ENCODE measurements around the gene DDRGK1. TPM values are rescaled to one million over a fixed set of nuclear protein-coding genes. Genes with fewer than 3 reads are reported as not detected.

DDRGK1 gene
- total and polyA plus RNA-seq, 2 of the 4 experiments (the other 2 are of a cell fraction): 12.2 to 29.6 TPM

GRCh38 chr20:3189561-3190131 is 14.8 kb downstream of the DDRGK1 start:
- ATAC-seq (ENCODE audit: low read depth) (no peak), DNase-seq (no peak)
- H3K56ac ChIP-seq (ENCODE audit: extremely low read depth, insufficient read depth, low read length): no peak overlapping the region
- H3K23ac ChIP-seq (ENCODE audit: low read depth, low read length): no peak overlapping the region
- H4K20me1 ChIP-seq (ENCODE audit: insufficient read depth, low read length): no peaks in the 10 kb centered on the region
- dilution Hi-C loops (cut with HindIII; ENCODE audit: low sequenced_read_pairs, unreplicated experiment) (no loop called here), in situ Hi-C loops (cut with MboI; ENCODE audit: low sequenced_read_pairs) (no loop called here), intact Hi-C loops (cut with micrococcal nuclease) (no loop called here)
- H2BK5ac ChIP-seq (ENCODE audit: low read depth, low read length, poor library complexity, severe bottlenecking): no peak overlapping the region
- no peak overlapping the region for H2BK120ac ChIP-seq (ENCODE audit: low read depth, low read length)
- H2BK15ac ChIP-seq (ENCODE audit: low read depth, low read length): no peak overlapping the region
- no peak overlapping the region for H4K91ac ChIP-seq (ENCODE audit: insufficient read depth, low read depth, low read length)
- TF ChIP-seq RFX5 (IDR thresholded peaks at IDR 0.05; ENCODE audit: low read depth, low read length) (no peak), MXI1 (IDR thresholded peaks at IDR 0.05; ENCODE audit: borderline replicate concordance, low read depth, low read length) (no peak), POLR2A (IDR thresholded peaks at IDR 0.05; ENCODE audit: low read depth, low read length) (no peak), SMC3 (IDR thresholded peaks at IDR 0.05; ENCODE audit: low read depth, low read length) (no peak), USF2 (IDR thresholded peaks at IDR 0.05; ENCODE audit: low read depth, low read length) (no peak), RCOR1 (IDR thresholded peaks at IDR 0.05; ENCODE audit: insufficient replicate concordance, low read length) (no peak), CHD1 (IDR thresholded peaks at IDR 0.05; ENCODE audit: low read depth, low read length) (no peak), FOS (IDR thresholded peaks at IDR 0.05; ENCODE audit: low read depth, low read length) (no peak), ELK1 (IDR thresholded peaks at IDR 0.05; ENCODE audit: borderline replicate concordance, low read depth, low read length) (no peak), CEBPB (IDR thresholded peaks at IDR 0.05; ENCODE audit: low read depth, low read length) (no peak), NFE2L2 (IDR thresholded peaks at IDR 0.05; ENCODE audit: low read depth, low read length) (no peak), CTCF (conservative IDR thresholded peaks at IDR 0.05; ENCODE audit: low read depth, low read length) (no peak), MAFK (IDR thresholded peaks at IDR 0.05; ENCODE audit: low read depth, low read length) (no peak), BHLHE40 (IDR thresholded peaks at IDR 0.05; ENCODE audit: low read depth, low read length) (no peak), RAD21 (IDR thresholded peaks at IDR 0.05; ENCODE audit: low read length) (no peak), MAZ (IDR thresholded peaks at IDR 0.05; ENCODE audit: borderline replicate concordance, low read depth, low read length) (no peak)
- H2BK20ac ChIP-seq (ENCODE audit: low read depth, low read length): no peak overlapping the region
- no peak overlapping the region for H3K4me3 ChIP-seq (ENCODE audit: insufficient read depth, low read depth, low read length)
- no peak overlapping the region for H4K8ac ChIP-seq (ENCODE audit: low read depth in 2 of 2, low read length in 2 of 2)
- no peaks in the 10 kb centered on the region for H3K9me3 ChIP-seq (ENCODE audit: control insufficient read depth, insufficient read depth, low read length)
- H3K18ac ChIP-seq (ENCODE audit: low read depth, low read length): no peak overlapping the region
- H3K36me3 ChIP-seq (ENCODE audit: control insufficient read depth, insufficient read depth, low read length): peaks cover 49% of the 10 kb centered on the region
- ChIA-PET POLR2A (ENCODE audit: unreplicated experiment) (no interaction called here), CTCF (no interaction called here)
- no CpG with 5 or more reads among the region's 4 CpGs for WGBS, 2 experiments (ENCODE audit: extremely low coverage in 2 of 2, insufficient read length in 1 of 2)
- no peak overlapping the region for H3K27ac ChIP-seq (ENCODE audit: insufficient read depth, low read length)
- H3K79me1 ChIP-seq (ENCODE audit: low read depth in 1 of 2, low read length in 2 of 2): no peaks in the 10 kb centered on the region
- no peak overlapping the region for H2AK5ac ChIP-seq (ENCODE audit: low read depth, low read length)
- H3K4ac ChIP-seq (ENCODE audit: low read depth, low read length): no peak overlapping the region
- no peak overlapping the region for H2AFZ ChIP-seq (replicated peaks; ENCODE audit: low read length, poor library complexity)
- no peak overlapping the region for H3K9ac ChIP-seq (ENCODE audit: low read depth, low read length)
- H2AK9ac ChIP-seq (replicated peaks; ENCODE audit: low read depth, low read length, poor library complexity): no peak overlapping the region
- H3K14ac ChIP-seq (replicated peaks; ENCODE audit: low read depth, low read length): no peak overlapping the region
- no peaks in the 10 kb centered on the region for H3K4me1 ChIP-seq (ENCODE audit: control insufficient read depth, insufficient read depth, low read length)
- no peaks in the 10 kb centered on the region for H3K9me1 ChIP-seq (ENCODE audit: insufficient read depth, low read length)
- no peak overlapping the region for H3K4me2 ChIP-seq (ENCODE audit: low read depth, low read length)
- BruUV-seq (replicated peaks): no TSS peak
- H4K5ac ChIP-seq (ENCODE audit: low read depth, low read length): no peak overlapping the region
- H3K27me3 ChIP-seq (ENCODE audit: control insufficient read depth, insufficient read depth, low read length): no peaks in the 10 kb centered on the region

Data from IMR-90 (cell line).